ENCODE data around the gene WARS2. TPM values are rescaled to one million over a fixed set of nuclear protein-coding genes. Genes with fewer than 3 reads are reported as not detected.

The WARS2 gene
- total RNA-seq, 1 experiment from 2014 or later: 13.3 TPM

DNA sequence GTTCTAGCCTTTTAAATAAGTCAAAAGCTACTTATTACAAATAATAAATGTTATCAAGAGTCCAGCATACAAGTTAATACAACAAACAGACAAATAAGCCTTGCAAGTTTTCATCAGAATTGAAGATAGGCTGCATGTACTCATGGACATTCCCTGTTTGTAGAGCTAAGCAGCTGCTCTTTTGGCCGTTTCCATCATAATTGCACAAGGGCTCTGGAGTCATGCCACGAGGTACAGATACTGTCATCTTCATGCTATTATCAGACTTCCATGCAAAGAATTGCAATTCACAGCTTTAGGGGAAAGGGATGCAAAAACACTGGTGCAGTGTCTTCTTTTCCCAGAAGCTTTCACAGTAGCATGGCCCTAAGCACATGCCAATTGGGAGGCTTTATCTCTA is 99.5 kb downstream of the WARS2 start:
- H3K4me3 ChIP-seq (ENCODE audit: low read depth, low read length, poor library complexity, severe bottlenecking): no peak overlapping the region
- no peak overlapping the region for H3K27ac ChIP-seq (ENCODE audit: low read depth, low read length, poor library complexity, severe bottlenecking)
- H3K36me3 ChIP-seq (ENCODE audit: insufficient read depth, low read length, poor library complexity, severe bottlenecking): no peaks in the 10 kb centered on the region
- POLR2A ChIA-PET (ENCODE audit: low non-redundant PET): no interaction called here
- no peaks in the 10 kb centered on the region for H3K9me3 ChIP-seq (ENCODE audit: low read depth, low read length, poor library complexity, severe bottlenecking)
- no TSS peak for BruUV-seq (replicated peaks)
- no peak for TF ChIP-seq EZH2 (IDR thresholded peaks at IDR 0.05; ENCODE audit: borderline replicate concordance, low read depth, low read length, poor library complexity, severe bottlenecking)
- TF ChIP-seq, protein P1, sequence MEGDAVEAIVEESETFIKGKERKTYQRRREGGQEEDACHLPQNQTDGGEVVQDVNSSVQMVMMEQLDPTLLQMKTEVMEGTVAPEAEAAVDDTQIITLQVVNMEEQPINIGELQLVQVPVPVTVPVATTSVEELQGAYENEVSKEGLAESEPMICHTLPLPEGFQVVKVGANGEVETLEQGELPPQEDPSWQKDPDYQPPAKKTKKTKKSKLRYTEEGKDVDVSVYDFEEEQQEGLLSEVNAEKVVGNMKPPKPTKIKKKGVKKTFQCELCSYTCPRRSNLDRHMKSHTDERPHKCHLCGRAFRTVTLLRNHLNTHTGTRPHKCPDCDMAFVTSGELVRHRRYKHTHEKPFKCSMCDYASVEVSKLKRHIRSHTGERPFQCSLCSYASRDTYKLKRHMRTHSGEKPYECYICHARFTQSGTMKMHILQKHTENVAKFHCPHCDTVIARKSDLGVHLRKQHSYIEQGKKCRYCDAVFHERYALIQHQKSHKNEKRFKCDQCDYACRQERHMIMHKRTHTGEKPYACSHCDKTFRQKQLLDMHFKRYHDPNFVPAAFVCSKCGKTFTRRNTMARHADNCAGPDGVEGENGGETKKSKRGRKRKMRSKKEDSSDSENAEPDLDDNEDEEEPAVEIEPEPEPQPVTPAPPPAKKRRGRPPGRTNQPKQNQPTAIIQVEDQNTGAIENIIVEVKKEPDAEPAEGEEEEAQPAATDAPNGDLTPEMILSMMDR (conservative IDR thresholded peaks at IDR 0.05; ENCODE audit: low read depth, low read length): no peak
- no peaks in the 10 kb centered on the region for H3K27me3 ChIP-seq (replicated peaks; ENCODE audit: insufficient read depth, low read depth, low read length, poor library complexity)
- CTCF ChIA-PET: no interaction called here
- intact Hi-C loops (cut with micrococcal nuclease; ENCODE audit: unreplicated experiment): no loop called here
- DNase-seq (ENCODE audit: low spot score): no peak
- H3K4me1 ChIP-seq (ENCODE audit: insufficient read depth, low read length, poor library complexity, severe bottlenecking): no peaks in the 10 kb centered on the region

DNA sequence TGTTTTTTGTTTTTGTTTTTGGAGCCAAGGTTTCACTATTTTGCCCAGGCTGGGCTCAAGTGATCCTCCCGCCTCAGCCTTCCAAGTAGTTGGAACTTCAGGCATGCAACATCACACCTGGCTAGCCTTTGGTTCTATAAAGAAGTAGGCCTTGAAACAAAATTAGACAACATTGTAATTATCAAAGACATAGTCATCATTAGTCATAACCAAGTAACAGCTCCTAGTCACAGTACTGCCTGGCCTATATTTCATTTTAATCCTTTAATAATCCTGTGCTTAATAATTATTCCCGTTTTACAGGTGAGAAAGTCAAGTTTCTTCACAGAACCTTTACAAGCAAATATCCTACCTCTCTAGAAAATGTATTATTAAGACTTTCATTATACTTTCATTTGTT is 100.0 kb downstream of the WARS2 start:
- Histone ChIP-seq H3K9me3 (ENCODE audit: low read depth, low read length, poor library complexity, severe bottlenecking) (no peaks in the 10 kb centered on the region), H3K4me1 (ENCODE audit: insufficient read depth, low read length, poor library complexity, severe bottlenecking) (no peaks in the 10 kb centered on the region), H3K27me3 (replicated peaks; ENCODE audit: insufficient read depth, low read depth, low read length, poor library complexity) (no peaks in the 10 kb centered on the region), H3K27ac (ENCODE audit: low read depth, low read length, poor library complexity, severe bottlenecking) (no peak overlapping the region), H3K36me3 (ENCODE audit: insufficient read depth, low read length, poor library complexity, severe bottlenecking) (no peaks in the 10 kb centered on the region), H3K4me3 (ENCODE audit: low read depth, low read length, poor library complexity, severe bottlenecking) (no peak overlapping the region)
- BruUV-seq (replicated peaks): no TSS peak
- CTCF ChIA-PET: no interaction called here
- DNase-seq (ENCODE audit: low spot score): no peak
- no peak for TF ChIP-seq EZH2 (IDR thresholded peaks at IDR 0.05; ENCODE audit: borderline replicate concordance, low read depth, low read length, poor library complexity, severe bottlenecking)
- TF ChIP-seq, protein P1 (conservative IDR thresholded peaks at IDR 0.05; ENCODE audit: low read depth, low read length): no peak
- intact Hi-C loops (cut with micrococcal nuclease; ENCODE audit: unreplicated experiment): no loop called here
- POLR2A ChIA-PET (ENCODE audit: low non-redundant PET): no interaction called here

DNA sequence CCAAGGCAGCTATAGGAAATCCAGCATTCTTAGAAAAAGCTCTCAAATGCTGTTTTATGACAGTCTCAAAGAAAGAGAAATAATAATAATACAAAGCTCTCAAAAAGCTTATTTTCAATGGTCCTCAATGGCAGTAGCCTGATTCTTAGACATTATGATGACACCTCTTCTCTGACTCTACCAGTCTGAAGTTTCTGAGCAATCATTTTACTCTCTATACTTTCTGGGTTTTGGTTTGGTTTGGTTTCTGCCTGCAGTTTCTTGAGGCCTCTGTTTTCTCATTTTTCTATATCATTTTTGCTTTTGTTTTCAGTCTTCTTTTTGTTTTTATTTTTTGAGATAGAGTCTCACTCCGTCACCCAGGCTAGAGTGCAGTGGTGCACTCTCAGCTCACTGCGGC is 102.1 kb downstream of the WARS2 start:
- Histone ChIP-seq H3K36me3 (ENCODE audit: insufficient read depth, low read length, poor library complexity, severe bottlenecking) (no peaks in the 10 kb centered on the region), H3K4me3 (ENCODE audit: low read depth, low read length, poor library complexity, severe bottlenecking) (no peak overlapping the region), H3K4me1 (ENCODE audit: insufficient read depth, low read length, poor library complexity, severe bottlenecking) (no peaks in the 10 kb centered on the region), H3K9me3 (ENCODE audit: low read depth, low read length, poor library complexity, severe bottlenecking) (no peaks in the 10 kb centered on the region), H3K27ac (ENCODE audit: low read depth, low read length, poor library complexity, severe bottlenecking) (no peak overlapping the region), H3K27me3 (replicated peaks; ENCODE audit: insufficient read depth, low read depth, low read length, poor library complexity) (no peaks in the 10 kb centered on the region)
- CTCF ChIA-PET: no interaction called here
- TF ChIP-seq EZH2 (IDR thresholded peaks at IDR 0.05; ENCODE audit: borderline replicate concordance, low read depth, low read length, poor library complexity, severe bottlenecking): no peak
- TF ChIP-seq, protein P1 (conservative IDR thresholded peaks at IDR 0.05; ENCODE audit: low read depth, low read length): no peak
- intact Hi-C loops (cut with micrococcal nuclease; ENCODE audit: unreplicated experiment): no loop called here
- POLR2A ChIA-PET (ENCODE audit: low non-redundant PET): no interaction called here
- DNase-seq (ENCODE audit: low spot score): no peak
- no TSS peak for BruUV-seq (replicated peaks)
